A673 (cell line): ENCODE results near the gene MRM2.

Experiments used
- EZH2 ChIP-seq: fragments of 200-600 bp; sonication (generic); IDR thresholded peaks from 2 replicates; pipeline ENCODE4 v1.6.1; 2017; ENCODE audit warnings: borderline replicate concordance, low read depth, mild to moderate bottlenecking, mixed read lengths, antibody characterized with exemption, low read length; ENCODE audit not compliant: poor library complexity, severe bottlenecking
- TF ChIP-seq, protein P1 (sequence below): fragments of 300-800, 200-600 bp; sonication (generic); conservative IDR thresholded peaks from 2 replicates; pipeline ENCODE4 v1.5.1; 2017; ENCODE audit warnings: low read depth, mild to moderate bottlenecking, antibody characterized with exemption, low read length, moderate library complexity, mixed read lengths

DNA sequence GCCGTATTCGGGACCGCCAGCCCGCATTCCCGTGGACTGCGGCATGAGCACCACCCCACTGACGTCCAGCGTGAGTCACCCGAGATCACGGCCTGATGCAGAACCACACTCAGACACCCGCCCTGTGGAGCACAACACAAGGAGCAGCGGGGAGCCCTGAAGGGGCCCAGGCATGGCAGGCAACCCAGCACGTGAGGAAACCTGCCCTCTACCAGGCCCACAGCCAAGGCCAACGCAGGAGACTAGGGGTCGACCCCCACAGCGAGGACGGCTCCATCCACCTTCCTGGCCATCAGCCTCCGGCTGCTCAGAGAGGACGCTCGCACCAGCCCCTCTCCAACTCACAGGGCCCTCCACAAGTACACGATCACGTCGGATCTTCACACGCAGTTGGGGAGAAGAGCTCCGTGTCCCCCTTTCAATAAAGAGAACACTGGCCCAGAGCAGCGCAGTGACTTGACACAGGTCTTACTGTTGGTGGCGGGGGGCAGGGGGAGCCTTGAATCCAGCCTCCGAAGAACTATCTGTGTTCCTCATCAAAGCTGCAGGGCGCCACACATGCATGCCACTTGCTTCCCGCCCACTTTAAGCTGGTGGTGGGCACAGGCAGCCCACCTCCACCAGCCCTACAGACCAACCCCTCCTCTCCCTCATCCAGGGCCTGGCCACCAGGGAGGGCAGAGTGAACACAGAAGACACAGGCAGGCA lies 31.3 kb downstream of the MRM2 start:
- no peak for TF ChIP-seq EZH2
- TF ChIP-seq, protein P1, sequence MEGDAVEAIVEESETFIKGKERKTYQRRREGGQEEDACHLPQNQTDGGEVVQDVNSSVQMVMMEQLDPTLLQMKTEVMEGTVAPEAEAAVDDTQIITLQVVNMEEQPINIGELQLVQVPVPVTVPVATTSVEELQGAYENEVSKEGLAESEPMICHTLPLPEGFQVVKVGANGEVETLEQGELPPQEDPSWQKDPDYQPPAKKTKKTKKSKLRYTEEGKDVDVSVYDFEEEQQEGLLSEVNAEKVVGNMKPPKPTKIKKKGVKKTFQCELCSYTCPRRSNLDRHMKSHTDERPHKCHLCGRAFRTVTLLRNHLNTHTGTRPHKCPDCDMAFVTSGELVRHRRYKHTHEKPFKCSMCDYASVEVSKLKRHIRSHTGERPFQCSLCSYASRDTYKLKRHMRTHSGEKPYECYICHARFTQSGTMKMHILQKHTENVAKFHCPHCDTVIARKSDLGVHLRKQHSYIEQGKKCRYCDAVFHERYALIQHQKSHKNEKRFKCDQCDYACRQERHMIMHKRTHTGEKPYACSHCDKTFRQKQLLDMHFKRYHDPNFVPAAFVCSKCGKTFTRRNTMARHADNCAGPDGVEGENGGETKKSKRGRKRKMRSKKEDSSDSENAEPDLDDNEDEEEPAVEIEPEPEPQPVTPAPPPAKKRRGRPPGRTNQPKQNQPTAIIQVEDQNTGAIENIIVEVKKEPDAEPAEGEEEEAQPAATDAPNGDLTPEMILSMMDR, result no peak
